GM23338 (cell line): ENCODE measurements around the gene NNT. TPM values are rescaled to one million over a fixed set of nuclear protein-coding genes. Genes with fewer than 3 reads are reported as not detected.

Experiments
- ATAC-seq: fragments of 200-7000 bp; cut with Tn5 transposase; 3 replicates; pipeline ENCODE4 v1.9.1; 2020
- DNase-seq: peaks from one replicate; pipeline ENCODE4 v3.0.0-alpha.2; 2015; ENCODE audit warnings: low spot score
- H2AFZ ChIP-seq: fragments of 200-600 bp; sonication (generic); 2 replicates; pipeline ENCODE4 v1.8.0; 2016; ENCODE audit warnings: antibody characterized with exemption, mild to moderate bottlenecking, moderate library complexity
- H3F3A ChIP-seq: fragments of 200-600 bp; sonication (generic); replicated peaks from 2 replicates; pipeline ENCODE4 v1.8.0; 2017; ENCODE audit warnings: antibody characterized with exemption, mixed run types, low read depth
- H3K27ac ChIP-seq: fragments of 200-600 bp; sonication (generic); 2 replicates; pipeline ENCODE4 v1.6.1; 2016; ENCODE audit warnings: low read depth
- H3K27me3 ChIP-seq: fragments of 200-600 bp; sonication (generic); 2 replicates; pipeline ENCODE4 v1.8.0; 2016; ENCODE audit warnings: mild to moderate bottlenecking, mixed run types, moderate library complexity; ENCODE audit not compliant: insufficient read depth
- H3K36me3 ChIP-seq: fragments of 200-600 bp; sonication (generic); 2 replicates; pipeline ENCODE4 v1.8.0; 2016; ENCODE audit warnings: mild to moderate bottlenecking; ENCODE audit not compliant: insufficient read depth
- H3K4me1 ChIP-seq: fragments of 200-600 bp; sonication (generic); 2 replicates; pipeline ENCODE4 v1.8.0; 2016; ENCODE audit warnings: mild to moderate bottlenecking, moderate library complexity; ENCODE audit not compliant: insufficient read depth
- H3K4me2 ChIP-seq: fragments of 200-600 bp; sonication (generic); 2 replicates; pipeline ENCODE4 v1.7.1; 2017; ENCODE audit warnings: mixed run types
- H3K4me3 ChIP-seq: fragments of 200-600 bp; sonication (generic); 2 replicates; pipeline ENCODE4 v1.6.1; 2016; ENCODE audit warnings: mixed run types
- H3K79me2 ChIP-seq: fragments of 200-600 bp; sonication (generic); replicated peaks from 2 replicates; pipeline ENCODE4 v1.8.0; 2017; ENCODE audit warnings: mild to moderate bottlenecking; ENCODE audit not compliant: insufficient read depth
- H3K9me2 ChIP-seq: fragments of 200-600 bp; sonication (generic); 2 replicates; pipeline ENCODE4 v1.8.0; 2017; ENCODE audit not compliant: insufficient read depth
- H4K20me1 ChIP-seq: fragments of 200-600 bp; sonication (generic); replicated peaks from 2 replicates; pipeline ENCODE4 v1.8.0; 2017; ENCODE audit warnings: mild to moderate bottlenecking; ENCODE audit not compliant: insufficient read depth
- H3K27ac Mint-ChIP-seq: 2 replicates; pipeline ENCODE4 v1.8.0; 2020; ENCODE audit warnings: inconsistent platforms, mild to moderate bottlenecking, moderate library complexity, mixed read lengths
- H3K27me3 Mint-ChIP-seq: 3 replicates; pipeline ENCODE4 v1.8.0; 2022; ENCODE audit warnings: low read depth, mild to moderate bottlenecking, moderate library complexity, mixed read lengths, inconsistent platforms; ENCODE audit not compliant: insufficient read depth, poor library complexity
- H3K36me3 Mint-ChIP-seq: 3 replicates; pipeline ENCODE4 v1.8.0; 2021; ENCODE audit warnings: low read depth, mild to moderate bottlenecking, inconsistent platforms, moderate library complexity, mixed read lengths
- H3K4me1 Mint-ChIP-seq: 3 replicates; pipeline ENCODE4 v1.8.0; 2020; ENCODE audit warnings: mild to moderate bottlenecking, inconsistent platforms, mixed read lengths
- H3K4me3 Mint-ChIP-seq: 3 replicates; pipeline ENCODE4 v1.8.0; 2021; ENCODE audit warnings: moderate library complexity, mild to moderate bottlenecking, inconsistent platforms, mixed read lengths
- H3K9me3 Mint-ChIP-seq: 3 replicates; pipeline ENCODE4 v1.8.0; 2020; ENCODE audit warnings: moderate library complexity, mild to moderate bottlenecking, inconsistent platforms, mixed read lengths
- CREB1 ChIP-seq: fragments of 250-450 bp; sonication (Bioruptor Pico); IDR thresholded peaks from 2 replicates; pipeline ENCODE4 v1.5.0; 2020; ENCODE audit warnings: low read depth, mild to moderate bottlenecking, moderate library complexity
- JUNB ChIP-seq: IDR thresholded peaks from one replicate; pipeline ENCODE4 v1.6.1; 2016; ENCODE audit warnings: antibody characterized with exemption; ENCODE audit not compliant: unreplicated experiment
- STAT1 ChIP-seq: IDR thresholded peaks from one replicate; pipeline ENCODE4 v1.6.1; 2016; ENCODE audit warnings: antibody characterized with exemption; ENCODE audit not compliant: unreplicated experiment
- ZNF331 ChIP-seq: fragments of 250-450 bp; sonication (Bioruptor Pico); IDR thresholded peaks from 2 replicates; pipeline ENCODE4 v1.5.0; 2020; ENCODE audit warnings: low read depth, mild to moderate bottlenecking, moderate library complexity
- polyA plus RNA-seq: library from polyadenylated mRNA; unstranded; fragments of >200 nt; fragmentation: Nextera tagmentation; extraction: Ambion mirVana; gene quantifications from 2 replicates; pipeline ENCODE4 v1.2.1, GENCODE V29; 2016
- total RNA-seq: library from RNA; depleted of rRNA; stranded (reverse); fragments of >200 nt; shearing (Covaris generic); gene quantifications from 2 replicates; pipeline ENCODE4 v1.2.3, GENCODE V29; 2014
- TF ChIP-seq, protein P1 (sequence below): fragments of 250-450 bp; sonication (Bioruptor Pico); IDR thresholded peaks from 2 replicates; pipeline ENCODE4 v1.5.0; 2020; ENCODE audit warnings: mild to moderate bottlenecking, moderate library complexity
- TF ChIP-seq, protein P2 (sequence below): IDR thresholded peaks from 2 replicates; pipeline ENCODE4 v1.6.1; 2016; ENCODE audit warnings: antibody characterized with exemption
- TF ChIP-seq, protein P3 (sequence below): IDR thresholded peaks from one replicate; pipeline ENCODE4 v1.6.1; 2018; ENCODE audit warnings: antibody characterized with exemption; ENCODE audit not compliant: unreplicated experiment

Gene NNT
- total and polyA plus RNA-seq, 2 experiments from 2014 or later, result 10.8 to 15.9 TPM

GRCh38 chr5:43601454-43602260 is 1.3 kb upstream of the NNT start:
- Histone ChIP-seq H4K20me1 (no peaks in the 10 kb centered on the region), H3K9me2 (no peaks in the 10 kb centered on the region), H3K79me2 (no peaks in the 10 kb centered on the region; the same call in 1 of the 2 replicates), H3K4me3 (peak overlapping the region; percentile 70), H3F3A (no peaks in the 10 kb centered on the region), H3K36me3 (no peaks in the 10 kb centered on the region), H3K4me1 (peaks cover 23% of the 10 kb centered on the region), H2AFZ (no peak overlapping the region), H3K4me2 (peak overlapping the region; percentile 90), H3K27me3 (peaks cover 13% of the 10 kb centered on the region), H3K27ac (no peak overlapping the region)
- ATAC-seq (no peak), DNase-seq (no peak)
- peaks cover 33% of the 10 kb centered on the region for H3K4me1 Mint-ChIP-seq
- no peak overlapping the region for H3K27ac Mint-ChIP-seq
- H3K27me3 Mint-ChIP-seq, result peaks cover 14% of the 10 kb centered on the region
- peak overlapping the region; percentile 74 for H3K4me3 Mint-ChIP-seq
- H3K36me3 Mint-ChIP-seq, result no peaks in the 10 kb centered on the region; the same call in 2 of the 3 replicates
- H3K9me3 Mint-ChIP-seq, result no peaks in the 10 kb centered on the region; the same call in 2 of the 3 replicates
- TF ChIP-seq JUNB, result no peak

- Histone ChIP-seq H3K79me2 (no peaks in the 10 kb centered on the region; the same call in 1 of the 2 replicates), H3K9me2 (no peaks in the 10 kb centered on the region), H3K4me1 (peaks cover 23% of the 10 kb centered on the region), H3F3A (no peaks in the 10 kb centered on the region), H3K27ac (no peak overlapping the region), H2AFZ (peak overlapping the region; percentile 91), H3K27me3 (peaks cover 13% of the 10 kb centered on the region), H3K4me2 (peak overlapping the region; percentile 90), H4K20me1 (no peaks in the 10 kb centered on the region; the same call in 1 of the 2 replicates), H3K36me3 (no peaks in the 10 kb centered on the region), H3K4me3 (peak overlapping the region; percentile 70)
- Mint-ChIP-seq H3K9me3 (no peaks in the 10 kb centered on the region; the same call in 2 of the 3 replicates), H3K4me3 (peak overlapping the region; percentile 74), H3K4me1 (peaks cover 42% of the 10 kb centered on the region), H3K36me3 (no peaks in the 10 kb centered on the region), H3K27ac (no peak overlapping the region), H3K27me3 (peaks cover 14% of the 10 kb centered on the region)
- ATAC-seq (peak; percentile 23), DNase-seq (peak; percentile 58)
- TF ChIP-seq STAT1 (no peak), CREB1 (no peak), ZNF331 (CRISPR knock-in tag) (no peak), JUNB (no peak)
- TF ChIP-seq, protein P1, sequence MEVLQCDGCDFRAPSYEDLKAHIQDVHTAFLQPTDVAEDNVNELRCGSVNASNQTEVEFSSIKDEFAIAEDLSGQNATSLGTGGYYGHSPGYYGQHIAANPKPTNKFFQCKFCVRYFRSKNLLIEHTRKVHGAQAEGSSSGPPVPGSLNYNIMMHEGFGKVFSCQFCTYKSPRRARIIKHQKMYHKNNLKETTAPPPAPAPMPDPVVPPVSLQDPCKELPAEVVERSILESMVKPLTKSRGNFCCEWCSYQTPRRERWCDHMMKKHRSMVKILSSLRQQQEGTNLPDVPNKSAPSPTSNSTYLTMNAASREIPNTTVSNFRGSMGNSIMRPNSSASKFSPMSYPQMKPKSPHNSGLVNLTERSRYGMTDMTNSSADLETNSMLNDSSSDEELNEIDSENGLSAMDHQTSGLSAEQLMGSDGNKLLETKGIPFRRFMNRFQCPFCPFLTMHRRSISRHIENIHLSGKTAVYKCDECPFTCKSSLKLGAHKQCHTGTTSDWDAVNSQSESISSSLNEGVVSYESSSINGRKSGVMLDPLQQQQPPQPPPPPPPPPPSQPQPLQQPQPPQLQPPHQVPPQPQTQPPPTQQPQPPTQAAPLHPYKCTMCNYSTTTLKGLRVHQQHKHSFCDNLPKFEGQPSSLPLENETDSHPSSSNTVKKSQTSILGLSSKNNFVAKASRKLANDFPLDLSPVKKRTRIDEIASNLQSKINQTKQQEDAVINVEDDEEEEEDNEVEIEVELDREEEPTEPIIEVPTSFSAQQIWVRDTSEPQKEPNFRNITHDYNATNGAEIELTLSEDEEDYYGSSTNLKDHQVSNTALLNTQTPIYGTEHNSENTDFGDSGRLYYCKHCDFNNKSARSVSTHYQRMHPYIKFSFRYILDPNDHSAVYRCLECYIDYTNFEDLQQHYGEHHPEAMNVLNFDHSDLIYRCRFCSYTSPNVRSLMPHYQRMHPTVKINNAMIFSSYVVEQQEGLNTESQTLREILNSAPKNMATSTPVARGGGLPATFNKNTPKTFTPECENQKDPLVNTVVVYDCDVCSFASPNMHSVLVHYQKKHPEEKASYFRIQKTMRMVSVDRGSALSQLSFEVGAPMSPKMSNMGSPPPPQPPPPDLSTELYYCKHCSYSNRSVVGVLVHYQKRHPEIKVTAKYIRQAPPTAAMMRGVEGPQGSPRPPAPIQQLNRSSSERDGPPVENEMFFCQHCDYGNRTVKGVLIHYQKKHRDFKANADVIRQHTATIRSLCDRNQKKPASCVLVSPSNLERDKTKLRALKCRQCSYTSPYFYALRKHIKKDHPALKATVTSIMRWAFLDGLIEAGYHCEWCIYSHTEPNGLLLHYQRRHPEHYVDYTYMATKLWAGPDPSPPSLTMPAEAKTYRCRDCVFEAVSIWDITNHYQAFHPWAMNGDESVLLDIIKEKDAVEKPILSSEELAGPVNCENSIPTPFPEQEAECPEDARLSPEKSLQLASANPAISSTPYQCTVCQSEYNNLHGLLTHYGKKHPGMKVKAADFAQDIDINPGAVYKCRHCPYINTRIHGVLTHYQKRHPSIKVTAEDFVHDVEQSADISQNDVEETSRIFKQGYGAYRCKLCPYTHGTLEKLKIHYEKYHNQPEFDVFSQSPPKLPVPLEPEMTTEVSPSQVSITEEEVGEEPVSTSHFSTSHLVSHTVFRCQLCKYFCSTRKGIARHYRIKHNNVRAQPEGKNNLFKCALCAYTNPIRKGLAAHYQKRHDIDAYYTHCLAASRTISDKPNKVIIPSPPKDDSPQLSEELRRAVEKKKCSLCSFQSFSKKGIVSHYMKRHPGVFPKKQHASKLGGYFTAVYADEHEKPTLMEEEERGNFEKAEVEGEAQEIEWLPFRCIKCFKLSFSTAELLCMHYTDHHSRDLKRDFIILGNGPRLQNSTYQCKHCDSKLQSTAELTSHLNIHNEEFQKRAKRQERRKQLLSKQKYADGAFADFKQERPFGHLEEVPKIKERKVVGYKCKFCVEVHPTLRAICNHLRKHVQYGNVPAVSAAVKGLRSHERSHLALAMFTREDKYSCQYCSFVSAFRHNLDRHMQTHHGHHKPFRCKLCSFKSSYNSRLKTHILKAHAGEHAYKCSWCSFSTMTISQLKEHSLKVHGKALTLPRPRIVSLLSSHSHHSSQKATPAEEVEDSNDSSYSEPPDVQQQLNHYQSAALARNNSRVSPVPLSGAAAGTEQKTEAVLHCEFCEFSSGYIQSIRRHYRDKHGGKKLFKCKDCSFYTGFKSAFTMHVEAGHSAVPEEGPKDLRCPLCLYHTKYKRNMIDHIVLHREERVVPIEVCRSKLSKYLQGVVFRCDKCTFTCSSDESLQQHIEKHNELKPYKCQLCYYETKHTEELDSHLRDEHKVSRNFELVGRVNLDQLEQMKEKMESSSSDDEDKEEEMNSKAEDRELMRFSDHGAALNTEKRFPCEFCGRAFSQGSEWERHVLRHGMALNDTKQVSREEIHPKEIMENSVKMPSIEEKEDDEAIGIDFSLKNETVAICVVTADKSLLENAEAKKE (CRISPR knock-in tag), result no peak
- TF ChIP-seq, protein P2, sequence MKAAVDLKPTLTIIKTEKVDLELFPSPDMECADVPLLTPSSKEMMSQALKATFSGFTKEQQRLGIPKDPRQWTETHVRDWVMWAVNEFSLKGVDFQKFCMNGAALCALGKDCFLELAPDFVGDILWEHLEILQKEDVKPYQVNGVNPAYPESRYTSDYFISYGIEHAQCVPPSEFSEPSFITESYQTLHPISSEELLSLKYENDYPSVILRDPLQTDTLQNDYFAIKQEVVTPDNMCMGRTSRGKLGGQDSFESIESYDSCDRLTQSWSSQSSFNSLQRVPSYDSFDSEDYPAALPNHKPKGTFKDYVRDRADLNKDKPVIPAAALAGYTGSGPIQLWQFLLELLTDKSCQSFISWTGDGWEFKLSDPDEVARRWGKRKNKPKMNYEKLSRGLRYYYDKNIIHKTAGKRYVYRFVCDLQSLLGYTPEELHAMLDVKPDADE, result no peak
- TF ChIP-seq, protein P3, sequence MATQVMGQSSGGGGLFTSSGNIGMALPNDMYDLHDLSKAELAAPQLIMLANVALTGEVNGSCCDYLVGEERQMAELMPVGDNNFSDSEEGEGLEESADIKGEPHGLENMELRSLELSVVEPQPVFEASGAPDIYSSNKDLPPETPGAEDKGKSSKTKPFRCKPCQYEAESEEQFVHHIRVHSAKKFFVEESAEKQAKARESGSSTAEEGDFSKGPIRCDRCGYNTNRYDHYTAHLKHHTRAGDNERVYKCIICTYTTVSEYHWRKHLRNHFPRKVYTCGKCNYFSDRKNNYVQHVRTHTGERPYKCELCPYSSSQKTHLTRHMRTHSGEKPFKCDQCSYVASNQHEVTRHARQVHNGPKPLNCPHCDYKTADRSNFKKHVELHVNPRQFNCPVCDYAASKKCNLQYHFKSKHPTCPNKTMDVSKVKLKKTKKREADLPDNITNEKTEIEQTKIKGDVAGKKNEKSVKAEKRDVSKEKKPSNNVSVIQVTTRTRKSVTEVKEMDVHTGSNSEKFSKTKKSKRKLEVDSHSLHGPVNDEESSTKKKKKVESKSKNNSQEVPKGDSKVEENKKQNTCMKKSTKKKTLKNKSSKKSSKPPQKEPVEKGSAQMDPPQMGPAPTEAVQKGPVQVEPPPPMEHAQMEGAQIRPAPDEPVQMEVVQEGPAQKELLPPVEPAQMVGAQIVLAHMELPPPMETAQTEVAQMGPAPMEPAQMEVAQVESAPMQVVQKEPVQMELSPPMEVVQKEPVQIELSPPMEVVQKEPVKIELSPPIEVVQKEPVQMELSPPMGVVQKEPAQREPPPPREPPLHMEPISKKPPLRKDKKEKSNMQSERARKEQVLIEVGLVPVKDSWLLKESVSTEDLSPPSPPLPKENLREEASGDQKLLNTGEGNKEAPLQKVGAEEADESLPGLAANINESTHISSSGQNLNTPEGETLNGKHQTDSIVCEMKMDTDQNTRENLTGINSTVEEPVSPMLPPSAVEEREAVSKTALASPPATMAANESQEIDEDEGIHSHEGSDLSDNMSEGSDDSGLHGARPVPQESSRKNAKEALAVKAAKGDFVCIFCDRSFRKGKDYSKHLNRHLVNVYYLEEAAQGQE, result no peak
Measured at GRCh38 chr5:43603344-43604217, 601 bp downstream of the NNT start.
